ENCODE measurements around the gene RNF25. TPM values are rescaled to one million over a fixed set of nuclear protein-coding genes. Genes with fewer than 3 reads are reported as not detected.

RNF25 gene
- total and polyA plus RNA-seq, 2 experiments from 2014 or later = 31.3 to 46.9 TPM

DNA sequence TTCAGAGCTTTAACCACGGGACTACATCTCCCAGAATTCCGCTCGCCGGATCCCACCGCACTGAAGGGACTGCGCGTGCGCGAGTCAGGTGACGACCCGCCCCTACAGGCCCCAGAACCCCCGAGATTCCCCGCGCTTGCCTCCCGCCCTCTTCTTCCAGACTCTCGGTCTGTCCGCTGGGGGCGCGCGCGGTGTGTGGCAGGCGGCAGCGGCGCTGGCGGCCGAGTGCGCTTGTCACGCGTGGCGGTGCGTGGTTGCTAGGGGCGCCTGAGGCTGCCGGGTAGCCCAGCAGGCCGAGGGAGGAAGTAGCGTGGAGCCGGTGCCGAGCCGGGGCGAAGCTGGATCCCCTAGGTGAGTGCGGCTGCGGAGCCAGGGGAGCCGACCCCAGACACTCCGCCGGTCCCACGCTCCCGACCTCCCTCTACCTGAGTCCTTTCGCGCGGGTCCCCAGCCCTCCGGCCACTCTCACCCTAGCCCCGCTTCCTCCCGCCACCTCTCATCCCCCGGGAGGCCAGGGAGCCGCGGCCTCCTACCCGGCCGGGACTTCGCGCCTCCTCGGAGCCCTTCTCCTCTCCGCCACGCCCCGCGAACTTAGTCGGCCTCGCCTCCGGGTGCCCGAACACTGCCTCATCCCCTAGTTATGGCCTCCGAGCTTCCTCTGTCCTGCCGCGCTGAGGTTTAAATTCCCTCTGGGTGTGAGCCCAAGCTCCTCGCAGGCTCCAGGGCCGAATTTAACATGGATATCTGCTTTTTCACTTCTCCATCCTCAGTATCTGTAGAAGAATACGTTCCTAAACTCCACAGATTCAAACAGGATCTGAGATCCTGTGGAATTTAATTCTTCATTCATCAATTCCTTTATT is 39.1 kb upstream of the RNF25 start, which contains the start of gene TTLL4:
Gene TTLL4 (plus strand): TSS at position 149 of the 863 bp plus-strand sequence. CDS start 26,842 bp downstream, outside the sequence.
- TF ChIP-seq, protein P1, sequence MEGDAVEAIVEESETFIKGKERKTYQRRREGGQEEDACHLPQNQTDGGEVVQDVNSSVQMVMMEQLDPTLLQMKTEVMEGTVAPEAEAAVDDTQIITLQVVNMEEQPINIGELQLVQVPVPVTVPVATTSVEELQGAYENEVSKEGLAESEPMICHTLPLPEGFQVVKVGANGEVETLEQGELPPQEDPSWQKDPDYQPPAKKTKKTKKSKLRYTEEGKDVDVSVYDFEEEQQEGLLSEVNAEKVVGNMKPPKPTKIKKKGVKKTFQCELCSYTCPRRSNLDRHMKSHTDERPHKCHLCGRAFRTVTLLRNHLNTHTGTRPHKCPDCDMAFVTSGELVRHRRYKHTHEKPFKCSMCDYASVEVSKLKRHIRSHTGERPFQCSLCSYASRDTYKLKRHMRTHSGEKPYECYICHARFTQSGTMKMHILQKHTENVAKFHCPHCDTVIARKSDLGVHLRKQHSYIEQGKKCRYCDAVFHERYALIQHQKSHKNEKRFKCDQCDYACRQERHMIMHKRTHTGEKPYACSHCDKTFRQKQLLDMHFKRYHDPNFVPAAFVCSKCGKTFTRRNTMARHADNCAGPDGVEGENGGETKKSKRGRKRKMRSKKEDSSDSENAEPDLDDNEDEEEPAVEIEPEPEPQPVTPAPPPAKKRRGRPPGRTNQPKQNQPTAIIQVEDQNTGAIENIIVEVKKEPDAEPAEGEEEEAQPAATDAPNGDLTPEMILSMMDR (IDR thresholded peaks at IDR 0.05; ENCODE audit: low read depth, low read length) = peak; percentile 79
- H3K36me3 ChIP-seq = peaks cover 2% of the 10 kb centered on the region
- H3K4me1 ChIP-seq (ENCODE audit: low read depth) = peaks cover 5% of the 10 kb centered on the region
- peak; percentile 98 to 99 for DNase-seq (ENCODE audit: low read depth in 1 of 2, low spot score in 1 of 2)
- H3K27ac ChIP-seq = peak within 1 kb of the TSS; percentile 70
- H3K27me3 ChIP-seq = no peaks in the 10 kb centered on the region
- no peaks in the 10 kb centered on the region for H3K9me3 ChIP-seq (ENCODE audit: low read depth)
- peak within 1 kb of the TSS; percentile 88 for H3K4me3 ChIP-seq

DNA sequence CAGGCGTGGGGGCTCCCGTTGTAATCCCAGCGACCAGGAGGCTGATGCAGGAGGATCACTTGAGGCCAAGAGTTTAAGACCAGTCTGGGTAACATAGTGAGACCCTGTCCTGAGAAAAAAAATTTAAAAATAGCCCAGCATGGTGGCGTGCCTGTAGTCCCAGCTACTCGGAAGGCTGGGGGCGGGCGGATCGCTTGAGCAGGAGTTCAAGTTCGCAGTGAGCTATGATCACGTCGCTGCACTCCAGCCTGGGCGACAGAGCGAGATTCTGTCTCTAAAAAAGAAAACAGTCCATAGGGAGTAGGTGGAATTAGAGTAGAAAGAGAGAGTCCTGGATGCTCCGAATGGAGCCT is 38.5 kb upstream of the RNF25 start:
- TF ChIP-seq, protein P1 (IDR thresholded peaks at IDR 0.05; ENCODE audit: low read depth, low read length) = no peak
- Histone ChIP-seq H3K27ac (no peak overlapping the region), H3K4me1 (ENCODE audit: low read depth) (peaks cover 5% of the 10 kb centered on the region), H3K9me3 (ENCODE audit: low read depth) (no peaks in the 10 kb centered on the region), H3K27me3 (no peaks in the 10 kb centered on the region), H3K36me3 (no peaks in the 10 kb centered on the region), H3K4me3 (peak overlapping the region; percentile 88)
- no peak for DNase-seq (ENCODE audit: low read depth in 1 of 2, low spot score in 1 of 2)

DNA sequence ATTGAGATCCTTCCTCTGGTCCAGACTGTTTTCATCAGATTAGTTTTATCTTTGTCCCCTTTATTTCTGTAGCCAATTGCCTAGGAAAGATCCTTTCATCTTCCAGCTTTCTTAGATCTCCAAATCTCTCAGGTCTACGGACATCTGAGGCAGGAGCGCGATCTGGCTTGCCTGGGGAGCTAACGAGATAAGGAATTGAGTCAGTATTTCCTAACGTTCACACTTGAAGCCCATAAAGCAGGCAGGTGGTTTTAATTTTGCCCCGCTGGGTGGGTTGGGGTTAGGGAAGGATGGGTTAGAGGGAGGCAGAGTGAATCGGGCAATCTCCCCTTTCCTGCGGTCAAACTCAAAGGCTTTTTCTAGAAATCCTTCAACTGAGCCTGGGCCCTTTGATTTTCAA is 38.1 kb upstream of the RNF25 start:
- TF ChIP-seq, protein P1 (IDR thresholded peaks at IDR 0.05; ENCODE audit: low read depth, low read length) = no peak
- no peak overlapping the region for H3K4me3 ChIP-seq

DNA sequence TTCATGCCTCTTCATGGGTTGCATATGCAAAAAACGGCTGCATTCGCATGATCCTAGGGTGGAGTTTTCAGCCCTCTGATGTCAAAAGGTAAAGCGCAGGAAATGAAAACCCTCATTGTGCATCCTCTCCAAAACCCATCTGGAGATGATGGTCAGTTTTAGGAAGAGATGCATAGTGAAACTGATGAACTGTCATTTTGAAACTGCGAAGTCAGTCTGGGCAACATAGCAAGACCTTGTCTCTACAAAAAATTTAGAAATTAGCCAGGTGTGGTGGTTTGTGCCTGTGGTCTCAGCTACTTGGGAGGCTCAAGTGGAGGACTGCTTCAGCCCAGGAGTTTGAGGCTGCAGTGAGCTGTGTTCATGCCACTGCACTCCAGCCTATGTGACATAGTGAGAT is 36.3 kb upstream of the RNF25 start:
- Histone ChIP-seq H3K4me1 (ENCODE audit: low read depth) (peaks cover 5% of the 10 kb centered on the region), H3K27me3 (no peaks in the 10 kb centered on the region), H3K4me3 (no peak overlapping the region), H3K9me3 (ENCODE audit: low read depth) (no peaks in the 10 kb centered on the region), H3K36me3 (no peaks in the 10 kb centered on the region), H3K27ac (no peak overlapping the region)
- DNase-seq (ENCODE audit: low read depth in 1 of 2, low spot score in 1 of 2) = no peak
- TF ChIP-seq, protein P1 (IDR thresholded peaks at IDR 0.05; ENCODE audit: low read depth, low read length) = no peak

More for the DNA sequence above, 38.1 kb upstream of the RNF25 start:
- H3K36me3 ChIP-seq = no peaks in the 10 kb centered on the region
- no peaks in the 10 kb centered on the region for H3K9me3 ChIP-seq (ENCODE audit: low read depth)
- no peak overlapping the region for H3K27ac ChIP-seq
- H3K4me1 ChIP-seq (ENCODE audit: low read depth) = peaks cover 5% of the 10 kb centered on the region
- no peaks in the 10 kb centered on the region for H3K27me3 ChIP-seq
- DNase-seq (ENCODE audit: low read depth in 1 of 2, low spot score in 1 of 2) = no peak

DNA sequence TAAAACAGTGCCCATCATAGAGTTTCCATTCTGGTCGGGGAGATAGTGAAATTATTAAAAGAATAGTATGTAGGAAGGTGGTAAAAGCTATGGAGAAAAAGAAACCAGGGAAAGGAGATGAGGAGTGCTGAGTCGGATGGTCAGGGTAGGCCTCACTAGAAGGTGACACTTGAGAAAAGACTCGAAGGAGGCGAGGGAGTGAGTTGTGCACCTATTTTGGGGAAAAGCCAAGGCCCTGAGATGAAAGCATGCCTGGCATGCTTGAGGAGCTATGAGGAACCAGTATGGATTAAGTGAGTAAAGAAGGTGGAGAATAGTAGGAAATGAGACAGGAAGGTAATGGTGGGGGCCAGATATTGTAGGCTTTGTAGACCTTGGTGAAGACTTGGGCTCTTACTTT is 31.5 kb upstream of the RNF25 start:
- no peak overlapping the region for H3K4me3 ChIP-seq
- H3K27me3 ChIP-seq = no peaks in the 10 kb centered on the region
- TF ChIP-seq, protein P1 (IDR thresholded peaks at IDR 0.05; ENCODE audit: low read depth, low read length) = no peak
- no peak for DNase-seq (ENCODE audit: low read depth in 1 of 2, low spot score in 1 of 2)
- H3K4me1 ChIP-seq (ENCODE audit: low read depth) = no peaks in the 10 kb centered on the region
- H3K9me3 ChIP-seq (ENCODE audit: low read depth) = no peaks in the 10 kb centered on the region
- peaks cover 16% of the 10 kb centered on the region for H3K36me3 ChIP-seq
- no peak overlapping the region for H3K27ac ChIP-seq

All from cardiac muscle cell (in vitro differentiated cells and primary cell).